ENCODE results near the gene RPL22. TPM values are rescaled to one million over a fixed set of nuclear protein-coding genes. Genes with fewer than 3 reads are reported as not detected.

The RPL22 gene
- polyA plus RNA-seq, 3 donors = 62.6 to 97.2 (median 65.6) TPM

DNA sequence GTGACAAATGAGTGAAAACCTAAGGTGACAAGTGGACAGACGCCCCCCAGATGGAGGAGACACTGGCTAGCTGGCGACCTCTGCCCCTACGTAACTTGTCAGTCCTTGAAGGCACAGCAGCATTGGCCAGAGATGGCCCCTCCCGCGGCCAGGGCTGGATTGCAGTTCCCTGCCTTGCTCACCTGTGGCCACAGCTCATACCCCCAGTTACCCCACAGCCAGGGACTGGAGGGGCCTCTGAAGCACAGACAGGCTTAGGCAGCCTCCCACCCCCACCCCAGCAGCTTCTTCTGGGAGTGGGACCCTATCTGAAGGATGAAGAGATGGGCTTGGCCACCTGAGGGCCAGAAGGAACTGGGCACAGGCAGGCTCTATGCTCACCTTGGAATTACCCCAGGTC, 48.3 kb upstream of the RPL22 start:
- peaks cover 15 to 73% of the 10 kb centered on the region in 2 donors for H3K27me3 ChIP-seq (ENCODE audit: control insufficient read depth in 2 of 2, insufficient read depth in 2 of 2, low read length in 2 of 2)
- H3K4me1 ChIP-seq (ENCODE audit: control insufficient read depth in 1 of 2, insufficient read depth in 2 of 2, low read length in 2 of 2) = peaks cover 0 to 16% of the 10 kb centered on the region in 2 donors

DNA sequence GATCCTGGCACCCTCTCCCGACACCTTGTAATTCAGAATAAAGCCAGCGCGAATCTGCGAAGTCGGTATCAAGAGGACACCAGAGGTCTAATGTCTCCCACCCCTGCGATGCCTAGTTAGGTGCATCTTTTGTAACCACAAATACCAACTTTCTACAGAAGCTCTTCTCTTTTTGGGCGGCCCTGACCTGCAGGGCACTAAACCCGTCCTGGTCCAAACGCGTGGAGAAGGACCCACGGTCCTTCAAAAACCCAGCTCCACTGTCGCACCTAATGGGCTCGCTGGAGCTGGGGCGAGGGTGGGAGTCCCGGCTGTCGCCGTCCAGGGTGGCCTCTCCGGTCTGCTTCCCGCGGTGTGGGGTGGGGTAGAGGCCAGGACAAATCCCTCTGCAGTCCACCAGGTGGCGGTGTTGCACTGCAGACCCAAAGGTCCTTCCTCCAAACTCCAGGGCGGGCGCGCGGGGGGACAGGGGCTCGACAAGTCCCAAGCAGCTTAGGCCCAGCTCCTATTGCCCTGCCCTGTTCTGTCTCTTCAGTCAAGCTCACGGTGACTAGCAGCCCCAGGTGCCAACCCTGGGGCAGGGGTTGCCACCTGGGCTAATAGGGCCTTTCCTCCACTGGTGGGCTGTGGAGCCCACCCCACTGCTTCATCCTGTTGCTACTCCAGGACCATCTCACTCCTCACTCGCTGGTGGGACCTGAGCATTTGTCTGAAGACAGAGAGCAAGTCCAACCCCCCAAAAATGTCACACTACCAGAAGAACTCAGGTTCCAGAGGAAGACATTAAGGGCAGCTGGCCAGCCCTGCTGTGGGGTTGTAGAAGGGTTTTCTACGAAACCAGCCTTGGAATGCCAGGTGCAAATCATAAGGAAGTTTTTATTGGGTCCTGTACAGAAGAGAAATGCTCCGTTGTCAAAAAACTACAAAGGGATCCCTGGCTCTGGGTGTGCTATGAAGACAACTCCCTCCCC, 47.4 kb upstream of the RPL22 start:
- intact Hi-C loops (cut with micrococcal nuclease) = loop anchor here (2.0 to 10.0 kb wide), 7 partner anchors 96 to 231 kb away; no protein-coding TSS in a partner anchor
- H2AFZ ChIP-seq (ENCODE audit: insufficient read depth, low read depth, low read length, poor library complexity, severe bottlenecking) = no peak overlapping the region

More for the DNA sequence above, 48.3 kb upstream of the RPL22 start:
- Histone ChIP-seq H2AFZ (ENCODE audit: insufficient read depth, low read depth, low read length, poor library complexity, severe bottlenecking) (no peak overlapping the region), H3K9ac (ENCODE audit: insufficient read depth, low read length, poor library complexity, severe bottlenecking) (no peak overlapping the region), H3K36me3 (replicated peaks in 1 of 2; ENCODE audit: control insufficient read depth in 1 of 2, insufficient read depth in 2 of 2, low read length in 2 of 2) (no peaks in the 10 kb centered on the region), H3K9me3 (replicated peaks in 1 of 2; ENCODE audit: control insufficient read depth in 1 of 2, insufficient read depth in 1 of 2, low read length in 2 of 2) (peaks cover 0 to 13% of the 10 kb centered on the region in 2 donors), H4K20me1 (ENCODE audit: insufficient read depth, low read length) (peaks cover 9% of the 10 kb centered on the region), H3K27ac (ENCODE audit: low read depth in 1 of 2, low read length in 2 of 2) (no peak overlapping the region), H3K4me3 (replicated peaks in 1 of 3; ENCODE audit: low read depth in 2 of 3, low read length in 3 of 3) (no peak overlapping the region), H3K4me2 (replicated peaks; ENCODE audit: extremely low read depth, low read length, poor library complexity, severe bottlenecking) (no peak overlapping the region), H3K79me2 (ENCODE audit: insufficient read depth, low read length) (no peaks in the 10 kb centered on the region)
- whole genome bisulfite sequencing (ENCODE audit: insufficient coverage) = 85% methylated on average over 5 of the region's 5 CpGs
- TF ChIP-seq, protein P1, sequence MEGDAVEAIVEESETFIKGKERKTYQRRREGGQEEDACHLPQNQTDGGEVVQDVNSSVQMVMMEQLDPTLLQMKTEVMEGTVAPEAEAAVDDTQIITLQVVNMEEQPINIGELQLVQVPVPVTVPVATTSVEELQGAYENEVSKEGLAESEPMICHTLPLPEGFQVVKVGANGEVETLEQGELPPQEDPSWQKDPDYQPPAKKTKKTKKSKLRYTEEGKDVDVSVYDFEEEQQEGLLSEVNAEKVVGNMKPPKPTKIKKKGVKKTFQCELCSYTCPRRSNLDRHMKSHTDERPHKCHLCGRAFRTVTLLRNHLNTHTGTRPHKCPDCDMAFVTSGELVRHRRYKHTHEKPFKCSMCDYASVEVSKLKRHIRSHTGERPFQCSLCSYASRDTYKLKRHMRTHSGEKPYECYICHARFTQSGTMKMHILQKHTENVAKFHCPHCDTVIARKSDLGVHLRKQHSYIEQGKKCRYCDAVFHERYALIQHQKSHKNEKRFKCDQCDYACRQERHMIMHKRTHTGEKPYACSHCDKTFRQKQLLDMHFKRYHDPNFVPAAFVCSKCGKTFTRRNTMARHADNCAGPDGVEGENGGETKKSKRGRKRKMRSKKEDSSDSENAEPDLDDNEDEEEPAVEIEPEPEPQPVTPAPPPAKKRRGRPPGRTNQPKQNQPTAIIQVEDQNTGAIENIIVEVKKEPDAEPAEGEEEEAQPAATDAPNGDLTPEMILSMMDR (IDR thresholded peaks at IDR 0.05) = no peak
- no peak for DNase-seq
- peaks cover 68 to 89% (median 77%) of the 10 kb centered on the region in 3 donors for H3K27me3 Mint-ChIP-seq (ENCODE audit: low read depth in 3 of 3)
- H3K4me1 Mint-ChIP-seq = peaks cover 4% of the 10 kb centered on the region
- H3K36me3 Mint-ChIP-seq = peaks cover 0 to 2% of the 10 kb centered on the region in 2 donors
- intact Hi-C loops (cut with micrococcal nuclease) = loop anchor here (2.0 to 10.0 kb wide), 7 partner anchors 95 to 230 kb away; no protein-coding TSS in a partner anchor
- no peak overlapping the region for H3K27ac Mint-ChIP-seq
- peak overlapping the region in 1 of 2 donors; percentile 86 for H3K4me3 Mint-ChIP-seq
- peaks cover 0 to 9% (median 3%) of the 10 kb centered on the region in 7 donors for H3K9me3 Mint-ChIP-seq

More for the DNA sequence above, 47.4 kb upstream of the RPL22 start:
- Mint-ChIP-seq H3K36me3 (peaks cover 0 to 2% of the 10 kb centered on the region in 2 donors), H3K27me3 (ENCODE audit: low read depth in 3 of 3) (peaks cover 72 to 90% (median 73%) of the 10 kb centered on the region in 3 donors), H3K9me3 (peaks cover 0 to 9% (median 2%) of the 10 kb centered on the region in 7 donors), H3K4me3 (peak overlapping the region in 1 of 2 donors; percentile 86), H3K27ac (peak overlapping the region in 1 of 7 donors; percentile 8), H3K4me1 (peaks cover 4% of the 10 kb centered on the region)
- Histone ChIP-seq H3K27me3 (ENCODE audit: control insufficient read depth in 2 of 2, insufficient read depth in 2 of 2, low read length in 2 of 2) (peaks cover 15 to 79% of the 10 kb centered on the region in 2 donors), H3K9ac (ENCODE audit: insufficient read depth, low read length, poor library complexity, severe bottlenecking) (no peak overlapping the region), H3K9me3 (replicated peaks in 1 of 2; ENCODE audit: control insufficient read depth in 1 of 2, insufficient read depth in 1 of 2, low read length in 2 of 2) (peaks cover 0 to 13% of the 10 kb centered on the region in 2 donors), H3K36me3 (replicated peaks in 1 of 2; ENCODE audit: control insufficient read depth in 1 of 2, insufficient read depth in 2 of 2, low read length in 2 of 2) (no peaks in the 10 kb centered on the region), H3K4me1 (ENCODE audit: control insufficient read depth in 1 of 2, insufficient read depth in 2 of 2, low read length in 2 of 2) (peaks cover 0 to 20% of the 10 kb centered on the region in 2 donors), H3K4me3 (replicated peaks in 1 of 3; ENCODE audit: low read depth in 2 of 3, low read length in 3 of 3) (no peak overlapping the region), H3K27ac (ENCODE audit: low read depth in 1 of 2, low read length in 2 of 2) (no peak overlapping the region), H3K79me2 (ENCODE audit: insufficient read depth, low read length) (no peaks in the 10 kb centered on the region), H3K4me2 (replicated peaks; ENCODE audit: extremely low read depth, low read length, poor library complexity, severe bottlenecking) (no peak overlapping the region), H4K20me1 (ENCODE audit: insufficient read depth, low read length) (peaks cover 9% of the 10 kb centered on the region)
- TF ChIP-seq, protein P1 (IDR thresholded peaks at IDR 0.05) = peak; percentile 93
- WGBS (ENCODE audit: insufficient coverage) = 6% methylated on average over 14 of the region's 30 CpGs
- peak; percentile 65 to 75 (median 65) for DNase-seq
